ENCODE data around the gene RAB11FIP5.

DNA sequence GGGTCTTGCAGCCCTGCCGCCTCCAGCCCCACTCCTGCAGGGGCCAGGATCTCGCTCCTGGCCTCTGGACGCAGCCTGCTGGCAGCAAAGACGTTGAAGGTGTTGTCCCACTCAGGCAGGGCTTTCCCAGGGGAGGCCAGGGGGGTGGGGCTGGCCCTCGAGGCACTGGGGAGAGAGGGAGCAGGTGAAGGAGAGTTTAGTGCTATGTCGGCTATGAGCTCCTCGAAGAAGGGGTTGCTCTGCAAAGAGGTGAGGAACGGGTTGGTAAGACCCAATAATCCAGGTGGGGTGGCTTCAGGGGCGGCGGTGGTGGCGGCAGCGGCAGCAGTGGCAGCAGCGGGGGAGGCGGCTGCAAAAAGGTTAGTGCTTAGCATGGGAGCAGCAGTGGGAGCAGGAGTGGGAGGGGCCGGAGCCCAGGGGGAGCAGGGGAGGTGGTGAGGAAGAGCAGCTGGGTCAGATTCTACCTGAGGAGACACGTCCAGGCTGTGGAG, 31.5 kb downstream of the RAB11FIP5 start:
- TF ChIP-seq POLR2AphosphoS5 (IDR thresholded peaks at IDR 0.05) (no peak), CTCF (IDR thresholded peaks at IDR 0.05) (no peak), EP300 (IDR thresholded peaks at IDR 0.05) (no peak)

Data from stomach (tissue), 4 donors.